ENCODE data around the gene NDNF. TPM values are rescaled to one million over a fixed set of nuclear protein-coding genes. Genes with fewer than 3 reads are reported as not detected.

The NDNF gene
- total and polyA plus RNA-seq, 9 of the 15 experiments (the other 6 are each of a cell fraction or from before 2014, with no cell fraction given), result not detected

GRCh38 chr4:121011138-121011537, 61.2 kb downstream of the NDNF start:
- in situ Hi-C loops (cut with MboI), result no loop called here
- no peak overlapping the region for H3K27ac ChIP-seq (ENCODE audit: extremely low read depth, low read depth, low read length)
- POLR2A ChIA-PET, result no interaction called here
- CTCF ChIA-PET (ENCODE audit: low intra/inter-chr PET ratio), result no interaction called here
- H2AFZ ChIP-seq (ENCODE audit: low read depth, low read length), result no peak overlapping the region
- no TSS peak for BruUV-seq (replicated peaks)
- no peaks in the 10 kb centered on the region for H3K36me3 ChIP-seq (ENCODE audit: control insufficient read depth, insufficient read depth, low read length)
- TF ChIP-seq FOXP1 (CRISPR knock-in tag; IDR thresholded peaks at IDR 0.05) (no peak), NONO (IDR thresholded peaks at IDR 0.05; ENCODE audit: low read depth in 2 of 2, low read length in 1 of 2) (no peak), EP400 (IDR thresholded peaks at IDR 0.05) (no peak), ZC3H8 (IDR thresholded peaks at IDR 0.05) (no peak), ARID4B (CRISPR knock-in tag; IDR thresholded peaks at IDR 0.05) (no peak), SRSF3 (IDR thresholded peaks at IDR 0.05; ENCODE audit: insufficient read depth, low read length) (no peak), MXI1 (IDR thresholded peaks at IDR 0.05; ENCODE audit: low read depth, low read length) (no peak), SP1 (CRISPR knock-in tag; IDR thresholded peaks at IDR 0.05) (no peak)
- no peaks in the 10 kb centered on the region for H3K9me3 ChIP-seq (replicated peaks; ENCODE audit: control insufficient read depth, insufficient read depth, low read depth, low read length)
- no peak overlapping the region for H3K9ac ChIP-seq (ENCODE audit: insufficient read depth in 1 of 2, low read depth in 2 of 2, low read length in 2 of 2)
- no peaks in the 10 kb centered on the region for H3K79me2 ChIP-seq (ENCODE audit: control insufficient read depth, insufficient read depth, low read length)
- 4% methylated on average over 2 of the region's 2 CpGs for WGBS (ENCODE audit: insufficient coverage, low coverage, missing lambda C conversion rate)
- DNase-seq (ENCODE audit: extremely low read depth in 1 of 4, low spot score in 3 of 4), result no peak
- no peak overlapping the region for H3K4me3 ChIP-seq
- FAIRE-seq, result no peak
- H3K9me1 ChIP-seq (ENCODE audit: control insufficient read depth, insufficient read depth, low read length), result no peaks in the 10 kb centered on the region
- H3K27me3 ChIP-seq (ENCODE audit: control insufficient read depth in 2 of 2, insufficient read depth in 2 of 2, low read length in 2 of 2), result no peaks in the 10 kb centered on the region
- ATAC-seq, result no peak
- intact Hi-C loops (cut with micrococcal nuclease), result no loop called here
- H3K4me1 ChIP-seq (replicated peaks in 1 of 2; ENCODE audit: control insufficient read depth in 2 of 2, insufficient read depth in 2 of 2, low read length in 2 of 2), result no peaks in the 10 kb centered on the region
- H3K4me2 ChIP-seq (ENCODE audit: insufficient read depth, low read length), result no peak overlapping the region
- no peaks in the 10 kb centered on the region for H4K20me1 ChIP-seq (replicated peaks; ENCODE audit: control insufficient read depth, insufficient read depth, low read length)

All from K562 (cell line).